IPS-11a (cell line): ENCODE results near the gene SLC49A3.
"Not testable (repeated sequence)": the region's sequence is repeated elsewhere in the genome, so short reads cannot be mapped to it uniquely, and the experiment has no call there.

Experiments
- H3K4me3 ChIP-seq: one replicate; pipeline ENCODE4 v1.5.1; 2013; ENCODE audit warnings: low read depth, low read length, control low read depth

Gene SLC49A3

DNA sequence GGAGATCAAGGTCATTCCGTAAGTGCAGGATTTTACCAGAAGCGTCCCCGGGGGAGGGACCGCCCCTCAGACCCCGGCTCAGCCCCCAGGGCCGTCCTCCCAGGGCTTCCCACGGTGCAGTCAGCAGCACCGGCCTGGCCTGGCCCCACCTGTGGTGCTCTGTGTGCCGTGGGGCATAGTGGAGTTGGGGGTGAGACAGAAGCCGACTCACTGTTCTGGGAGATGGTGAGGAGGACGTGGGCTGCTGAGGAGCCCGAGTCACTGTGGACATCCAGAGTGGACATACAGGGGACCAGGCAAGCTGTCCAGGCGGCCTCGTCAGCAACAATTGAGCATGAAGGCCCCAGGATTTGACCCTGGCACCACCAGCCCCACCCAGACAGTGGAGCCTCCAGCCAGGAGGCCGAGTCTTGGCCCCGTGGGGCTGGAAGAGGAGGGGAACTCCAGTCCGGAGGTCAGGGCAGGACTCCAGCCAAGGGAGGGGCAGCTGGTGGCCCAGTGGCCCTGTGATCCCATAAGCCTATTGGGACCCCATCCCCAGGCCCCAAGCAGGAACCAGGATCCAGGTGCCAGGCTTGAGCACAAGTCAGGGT, 34.0 kb downstream of the SLC49A3 start:
- H3K4me3 ChIP-seq = no peak overlapping the region

DNA sequence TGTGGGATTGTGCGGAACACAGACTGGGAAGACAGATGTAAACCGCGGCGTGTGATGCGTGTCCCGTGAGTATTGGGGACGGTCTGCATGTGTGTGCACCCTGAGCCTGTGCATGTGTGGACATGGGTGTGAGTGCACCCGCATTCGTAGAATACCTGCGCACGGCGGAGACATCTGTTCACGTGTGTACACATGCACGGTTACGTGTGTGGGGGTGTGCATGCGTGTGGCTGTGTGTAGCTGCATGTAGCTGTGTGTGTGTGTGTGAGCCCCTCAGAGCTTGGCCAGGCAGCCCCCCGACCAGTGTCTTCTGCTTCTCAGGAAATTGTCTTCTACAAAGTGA, 34.5 kb downstream of the SLC49A3 start:
- no peak overlapping the region for H3K4me3 ChIP-seq

DNA sequence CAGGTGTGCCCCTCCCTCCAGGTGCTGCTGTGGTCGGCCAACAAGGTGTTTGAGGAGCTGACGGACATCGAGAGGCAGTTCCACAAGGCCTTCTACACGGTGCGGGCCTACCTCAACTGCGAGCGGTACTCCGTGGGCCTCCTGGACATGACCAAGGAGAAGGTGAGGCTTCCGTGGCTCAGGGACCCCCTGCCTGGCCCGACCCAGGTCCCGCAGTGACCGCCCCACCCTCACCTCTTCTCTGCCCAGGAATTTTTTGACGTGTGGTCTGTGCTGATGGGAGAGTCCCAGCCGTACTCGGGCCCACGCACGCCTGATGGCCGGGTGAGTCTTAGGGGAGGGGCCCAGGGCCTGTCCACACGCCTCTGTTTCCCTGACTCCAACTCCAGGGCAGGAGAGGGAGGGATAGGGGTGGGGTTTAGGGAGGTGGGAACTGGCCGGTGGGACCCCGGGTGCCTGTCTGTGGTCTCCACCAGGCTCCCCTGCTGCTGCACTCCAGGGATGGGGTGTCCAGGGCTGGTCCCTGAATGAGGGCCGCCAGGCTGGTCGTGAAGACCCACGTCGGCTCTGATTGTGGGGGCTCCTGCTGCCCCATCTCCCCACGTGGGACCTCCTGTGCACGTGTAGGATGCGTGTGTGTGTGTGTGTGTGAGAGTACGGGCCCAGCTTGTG, 35.0 kb downstream of the SLC49A3 start:
- H3K4me3 ChIP-seq = no peak overlapping the region

DNA sequence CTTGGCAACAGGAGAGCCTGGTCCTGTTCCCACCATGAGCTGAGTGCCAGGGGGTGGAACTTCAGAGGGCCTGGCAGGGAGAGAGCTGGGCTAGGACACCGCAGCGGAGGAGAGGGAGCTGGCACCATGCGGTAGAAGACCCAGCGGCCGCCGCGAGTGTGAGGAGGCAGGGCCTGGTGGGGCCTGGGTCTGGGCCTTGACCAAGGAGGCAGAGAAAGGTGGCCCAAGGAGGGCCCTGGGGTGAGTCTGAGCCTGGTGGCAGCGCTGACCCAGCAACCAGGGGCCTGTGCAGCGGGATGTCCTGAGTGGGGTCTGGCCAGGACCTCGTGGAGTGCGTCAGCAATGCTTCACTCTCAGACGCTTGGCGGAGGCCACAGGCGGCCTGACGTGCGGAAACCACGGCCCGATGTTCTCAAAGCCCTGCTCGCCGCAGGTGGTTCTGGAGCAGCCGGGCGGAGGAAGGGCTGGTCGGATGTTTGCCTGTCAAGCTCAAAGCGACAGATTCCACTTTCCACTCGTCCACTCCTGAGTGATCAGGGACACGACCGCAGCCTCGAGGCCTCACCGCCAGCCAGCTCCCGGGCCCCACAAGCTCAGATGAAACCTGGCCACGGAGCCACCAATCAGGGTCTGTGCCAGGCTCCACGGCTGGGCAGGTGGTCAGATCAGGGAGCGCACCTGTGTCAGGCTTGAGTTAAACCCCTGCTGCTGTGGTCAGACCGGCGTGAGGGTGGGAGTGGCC, 35.7 kb downstream of the SLC49A3 start:
- H3K4me3 ChIP-seq = no peak overlapping the region

DNA sequence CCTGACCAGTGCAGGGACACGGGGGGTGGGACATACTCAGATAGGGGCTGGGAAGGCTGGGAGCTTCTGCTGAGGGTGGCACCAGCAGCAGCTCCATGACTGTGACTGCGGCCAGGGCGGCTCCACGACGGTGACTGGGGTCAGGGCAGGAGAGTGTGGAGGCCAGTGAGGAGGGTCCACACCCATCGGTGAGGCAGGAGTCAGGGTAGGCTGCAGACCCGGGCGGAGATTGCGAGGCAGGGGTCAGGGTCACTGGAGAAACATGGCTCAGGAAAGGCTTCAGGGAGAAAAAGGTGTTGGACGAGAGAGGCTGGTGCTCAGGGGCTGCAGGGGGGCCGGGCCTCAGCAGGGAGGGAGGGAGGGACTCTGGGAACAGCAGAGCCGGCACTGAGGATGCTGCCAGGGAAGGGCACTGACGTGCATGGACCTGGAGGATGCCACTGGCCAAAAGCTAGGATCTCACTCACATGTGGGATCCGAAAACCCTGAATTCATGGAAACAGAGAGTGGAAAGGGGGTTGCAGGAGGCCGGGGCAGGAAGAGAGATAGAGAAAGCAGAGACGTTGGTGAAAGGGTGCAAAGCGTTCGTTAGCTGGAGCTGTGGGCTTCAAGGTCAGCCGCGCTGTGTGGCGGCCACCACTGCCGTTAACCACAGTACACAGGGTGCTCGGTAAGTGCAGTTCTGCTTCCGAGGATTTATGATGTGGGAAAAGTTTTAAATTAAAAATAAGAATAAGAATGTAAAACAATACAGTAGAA, 36.9 kb downstream of the SLC49A3 start:
- H3K4me3 ChIP-seq = no peak overlapping the region

DNA sequence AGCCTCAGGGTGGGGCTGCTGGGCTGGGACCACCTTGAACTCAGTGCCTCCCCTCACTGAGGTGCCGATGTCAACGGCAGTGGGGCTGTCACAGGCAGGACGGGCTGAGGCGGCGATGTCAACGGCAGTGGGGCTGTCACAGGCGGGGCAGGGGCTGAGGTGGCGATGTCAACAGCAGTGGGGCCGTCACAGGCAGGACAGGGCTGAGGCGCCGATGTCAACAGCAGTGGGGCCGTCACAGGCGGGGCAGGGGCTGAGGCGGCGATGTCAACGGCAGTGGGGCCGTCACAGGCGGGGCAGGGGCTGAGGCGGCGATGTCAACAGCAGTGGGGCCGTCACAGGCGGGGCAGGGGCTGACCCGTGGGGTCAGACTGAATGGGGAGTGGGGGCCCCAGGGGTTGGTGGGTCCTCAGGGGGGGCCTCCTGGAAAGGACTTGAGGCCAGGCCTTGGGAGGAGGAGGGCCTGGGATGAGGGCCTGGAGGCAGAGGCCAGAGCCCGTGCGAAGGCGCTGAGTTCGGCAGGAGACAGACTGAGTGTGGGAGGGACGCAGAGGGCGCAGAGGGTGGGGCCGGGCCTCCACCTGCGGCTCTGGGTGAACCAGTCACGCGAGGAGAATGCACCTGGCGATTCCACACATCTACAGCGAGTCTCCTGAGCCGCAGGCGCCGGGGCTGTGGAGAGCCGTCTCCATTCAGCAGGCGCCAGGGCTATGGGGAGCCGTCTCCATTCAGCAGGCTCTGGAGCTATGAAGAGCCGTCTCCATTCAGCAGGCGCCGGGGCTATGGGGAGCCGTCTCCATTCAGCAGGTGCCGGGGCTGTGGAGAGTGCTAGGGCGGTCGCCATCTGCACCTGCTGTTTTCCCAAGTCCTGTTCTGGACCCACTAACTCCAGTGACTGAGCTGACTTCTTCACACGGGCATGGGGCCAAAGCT, 37.7 kb downstream of the SLC49A3 start:
- H3K4me3 ChIP-seq = no peak overlapping the region

DNA sequence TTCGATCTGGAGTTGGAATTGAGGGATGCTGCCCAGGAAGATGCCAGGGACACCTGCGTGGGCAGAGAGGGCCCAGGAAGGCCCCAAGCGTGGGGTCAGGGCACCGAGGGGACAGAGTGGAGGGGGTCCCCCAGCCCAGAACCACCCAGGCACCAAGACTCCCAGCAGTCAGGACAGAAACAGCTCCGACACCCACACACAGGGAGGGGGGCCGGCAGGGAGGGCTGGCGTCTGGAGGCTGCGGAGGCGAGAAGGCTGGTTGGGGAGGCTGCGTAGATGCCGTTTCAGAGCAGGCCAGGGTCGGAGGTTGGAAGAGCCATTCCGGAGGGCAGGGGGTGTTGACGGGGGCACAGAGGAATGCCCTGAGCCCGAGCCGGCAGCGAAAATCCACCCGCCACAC, 38.5 kb downstream of the SLC49A3 start:
- no peak overlapping the region for H3K4me3 ChIP-seq

DNA sequence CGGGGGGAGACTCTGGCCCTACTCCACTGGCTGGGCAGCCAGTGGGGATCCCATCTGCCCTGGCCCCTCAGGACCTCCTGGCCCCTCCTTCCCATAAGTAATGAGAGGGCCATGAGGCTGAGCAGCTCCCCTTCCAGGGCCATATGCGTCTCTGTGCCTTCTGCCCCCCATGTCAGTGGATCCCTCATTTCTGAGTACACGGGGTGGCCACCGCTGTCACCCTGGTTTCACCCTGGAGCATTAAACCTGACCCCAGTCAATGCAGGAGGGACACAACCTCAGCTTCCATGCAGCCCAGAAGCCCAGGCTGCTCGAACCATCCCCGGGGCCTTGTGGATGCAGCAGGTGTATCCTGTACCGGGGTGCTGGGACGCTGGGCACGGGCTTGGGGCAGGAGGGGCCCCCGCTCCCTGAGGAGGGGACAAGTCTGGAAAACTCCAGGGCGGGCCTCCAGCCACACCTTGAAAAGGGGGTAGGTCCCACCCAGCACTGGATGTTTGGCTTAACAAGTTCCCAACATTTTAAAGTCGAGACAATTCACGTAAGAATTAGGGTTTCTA, 39.1 kb downstream of the SLC49A3 start:
- no peak overlapping the region for H3K4me3 ChIP-seq

DNA sequence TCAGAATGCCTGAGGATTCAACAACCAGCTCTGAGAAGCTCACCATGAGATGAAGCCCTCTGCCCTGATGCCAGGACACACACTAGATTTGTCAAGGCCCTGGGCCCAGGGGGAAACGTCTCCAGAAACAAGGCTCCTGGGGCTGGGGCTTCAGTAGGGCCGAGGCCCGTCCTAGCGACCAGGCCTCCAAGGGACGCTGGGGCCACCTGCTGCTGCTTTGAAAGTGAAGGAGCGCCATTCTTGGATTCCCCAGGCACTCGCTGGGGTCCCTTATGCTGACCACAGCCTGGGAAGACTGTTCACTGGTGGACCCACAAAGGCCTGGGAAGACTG, 39.7 kb downstream of the SLC49A3 start:
- no peak overlapping the region for H3K4me3 ChIP-seq

DNA sequence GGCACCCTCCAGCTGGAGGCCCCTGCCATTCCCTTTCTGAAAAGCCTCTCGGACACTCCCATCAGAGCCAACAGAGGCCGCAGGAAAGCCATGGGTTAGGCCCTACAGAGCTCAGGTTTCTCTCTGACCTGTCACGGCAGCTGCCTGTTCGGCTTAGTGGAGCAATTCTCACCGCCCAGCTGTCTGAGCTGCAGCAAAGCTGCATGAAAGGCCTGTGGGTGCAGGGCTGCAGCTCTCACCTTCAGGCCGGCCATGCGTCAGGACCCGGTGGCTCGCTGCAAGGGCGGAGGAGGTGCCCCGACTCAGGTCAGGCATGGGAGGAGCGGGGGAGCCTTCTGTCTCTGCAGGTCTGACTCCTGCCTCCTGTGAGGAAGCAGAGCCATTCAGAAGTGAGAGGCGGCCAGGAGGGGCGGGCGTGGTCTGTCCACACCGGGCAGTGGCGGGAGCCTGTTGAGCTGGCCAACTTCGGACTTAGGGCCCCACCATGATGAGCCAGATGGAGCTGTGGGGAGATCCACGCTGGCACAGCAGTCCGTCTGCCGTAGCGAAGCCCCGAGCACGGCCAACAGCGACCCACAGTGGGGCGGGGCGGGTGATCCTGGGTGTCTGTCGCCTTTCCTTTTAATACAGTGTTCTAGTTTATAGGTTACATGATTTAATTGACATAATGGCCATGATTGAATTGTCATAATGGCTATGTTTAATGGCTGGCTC, 40.2 kb downstream of the SLC49A3 start:
- H3K4me3 ChIP-seq = no peak overlapping the region

DNA sequence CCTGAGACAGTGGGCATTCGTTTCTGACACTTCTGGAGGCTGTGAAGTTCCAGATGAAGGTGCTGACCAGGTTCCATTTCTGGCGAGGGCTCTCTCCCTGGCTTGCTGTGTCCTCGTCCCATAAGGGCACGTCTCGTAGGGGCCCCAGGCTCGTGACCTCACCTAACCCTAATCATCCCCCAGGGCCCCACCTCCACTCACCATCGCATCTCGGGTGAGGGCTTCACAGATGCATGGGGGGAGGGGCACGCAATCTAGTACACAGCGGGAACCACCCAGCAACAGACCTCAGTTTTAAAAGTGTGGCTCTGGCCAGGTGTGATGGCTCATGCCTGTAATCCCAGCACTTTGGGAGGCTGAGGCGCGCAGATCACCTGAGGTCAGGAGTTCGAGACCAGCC, 41.5 kb downstream of the SLC49A3 start:
- H3K4me3 ChIP-seq = no peak overlapping the region

DNA sequence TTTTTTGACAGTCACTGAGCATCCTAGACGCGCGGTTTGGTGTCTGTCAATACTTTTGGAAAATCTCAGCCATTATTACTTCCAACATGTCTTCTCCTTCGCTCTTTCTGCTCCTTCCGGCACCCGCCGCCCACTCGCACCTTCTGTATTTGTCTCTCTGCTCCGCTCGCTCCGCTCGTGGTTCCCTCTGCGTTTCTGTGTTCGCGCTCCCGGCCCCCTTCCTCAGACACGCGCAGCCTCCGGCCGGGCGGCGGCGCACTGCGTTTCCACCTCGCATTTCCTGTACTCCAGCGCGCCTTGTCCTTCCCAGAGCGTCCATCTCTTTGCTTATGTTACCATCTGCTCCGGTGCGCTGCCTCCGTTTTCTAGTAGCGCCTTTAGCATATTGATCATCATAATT, 42.5 kb downstream of the SLC49A3 start:
- H3K4me3 ChIP-seq = no peak overlapping the region

DNA sequence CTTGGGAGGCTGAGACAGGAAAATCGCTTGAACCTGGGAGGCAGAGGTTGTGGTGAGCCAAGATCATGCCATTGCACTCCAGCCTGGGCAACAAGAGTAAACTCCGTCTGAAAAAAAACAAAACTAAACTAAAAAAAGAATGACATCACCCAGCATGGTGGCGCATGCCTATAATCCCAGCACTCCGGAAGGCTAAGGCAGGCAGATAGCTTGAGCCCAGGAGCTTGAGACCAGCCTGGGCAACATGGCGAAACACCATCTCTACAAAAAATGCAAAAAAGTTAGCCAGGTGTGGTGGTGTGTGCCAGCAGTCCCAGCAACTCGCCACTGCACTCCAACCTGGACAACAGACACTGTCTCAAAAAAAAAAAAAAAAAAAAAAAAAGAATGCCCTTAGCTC, 46.6 kb downstream of the SLC49A3 start:
- H3K4me3 ChIP-seq = not testable (repeated sequence)

DNA sequence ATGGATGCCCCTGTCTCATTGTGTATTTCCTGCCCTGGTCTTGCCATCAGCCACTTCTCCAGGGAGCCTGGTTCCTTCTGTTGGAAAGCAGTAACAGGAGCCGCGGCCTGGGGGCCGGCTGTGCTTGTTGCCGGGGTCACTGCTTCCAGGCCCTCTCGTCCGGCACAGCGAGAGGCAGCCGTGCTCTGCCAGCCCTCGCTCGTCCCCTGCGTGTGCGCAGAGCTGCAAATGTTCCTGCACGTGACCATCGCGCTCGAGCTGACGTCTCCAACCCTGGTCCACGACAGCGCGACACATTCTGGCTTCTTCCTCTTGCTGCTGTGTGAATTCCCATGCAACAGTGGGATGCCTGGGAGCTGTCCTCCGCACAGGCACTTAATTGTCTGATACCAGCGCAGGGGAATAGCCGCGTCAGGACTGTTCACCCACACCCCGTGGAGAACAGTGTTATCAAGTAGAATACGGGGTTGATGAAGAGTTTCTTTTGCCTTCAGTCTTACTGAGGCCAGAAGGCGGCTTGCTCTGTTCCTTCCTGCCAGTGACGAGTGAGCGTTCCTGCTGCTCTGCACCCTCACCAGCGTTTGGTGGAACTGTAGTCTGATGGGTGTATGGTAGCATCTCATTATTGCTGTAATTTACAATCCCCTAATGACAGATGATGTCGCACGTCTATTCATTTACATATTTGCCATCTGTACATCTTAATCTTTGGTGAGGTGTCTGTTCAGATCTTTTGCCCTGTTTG, 51.2 kb downstream of the SLC49A3 start:
- no peak overlapping the region for H3K4me3 ChIP-seq

DNA sequence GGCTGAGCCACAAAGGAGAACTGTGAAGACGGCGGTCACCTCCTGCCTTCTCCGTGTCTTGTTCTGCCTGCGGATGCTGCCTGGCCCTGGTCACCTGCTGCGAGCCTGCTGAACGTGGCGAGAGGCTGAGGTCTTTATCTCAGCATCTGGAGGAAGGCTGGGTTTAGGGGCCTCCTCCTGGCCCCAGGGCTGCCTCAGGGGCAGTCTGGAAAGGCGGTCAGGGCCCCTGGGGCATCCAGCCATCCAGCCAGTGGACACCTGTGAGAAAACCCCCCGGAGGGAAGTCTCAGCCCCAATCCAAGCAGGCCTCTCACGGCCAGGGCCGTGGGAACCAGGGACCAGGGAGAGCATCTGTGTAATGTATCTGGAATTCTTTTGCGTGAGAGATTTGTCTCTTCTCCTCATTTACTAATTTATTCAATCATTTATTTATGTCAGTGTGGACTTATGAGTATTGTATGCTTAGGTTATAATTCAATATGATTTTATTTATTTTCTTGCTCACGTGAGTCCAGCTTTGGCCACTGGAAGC, 52.3 kb downstream of the SLC49A3 start:
- no peak overlapping the region for H3K4me3 ChIP-seq

DNA sequence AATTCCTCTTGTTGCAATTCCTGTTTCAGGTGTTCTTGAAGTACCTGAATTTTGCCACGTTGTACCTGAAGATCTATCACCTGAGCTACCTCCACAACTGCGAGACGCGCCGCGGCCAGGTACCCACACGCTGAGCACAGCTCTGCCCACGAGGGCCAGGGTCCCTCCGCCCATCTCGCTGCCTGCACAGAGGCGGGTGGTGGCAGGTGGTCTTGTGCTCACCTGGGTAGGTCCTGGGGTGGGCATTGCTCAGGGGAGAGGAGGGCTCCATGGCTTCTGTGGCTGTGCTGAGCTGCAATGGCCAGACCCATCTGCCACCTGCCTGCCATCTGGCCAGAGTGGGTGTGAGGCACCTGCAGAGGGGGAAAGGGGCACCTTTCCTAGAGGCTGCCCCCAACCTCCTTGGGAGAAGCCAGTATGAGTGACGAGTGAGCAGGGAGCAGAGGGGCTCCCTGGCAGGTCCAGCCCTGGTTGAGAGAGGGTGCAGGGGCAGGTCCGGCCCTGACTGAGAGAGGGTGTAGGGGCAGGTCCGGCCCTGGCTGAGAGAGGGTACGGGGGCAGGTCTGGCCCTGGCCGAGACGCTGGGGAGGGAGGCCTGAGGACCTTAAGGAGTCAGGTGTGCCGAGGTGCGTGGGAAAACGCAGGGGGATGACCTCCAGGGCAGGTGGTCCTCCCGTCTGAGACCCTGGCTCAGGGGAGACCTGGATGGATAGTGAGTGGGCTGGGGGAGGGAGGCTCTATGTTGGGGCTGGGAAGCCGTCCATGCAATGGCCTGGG, 52.9 kb downstream of the SLC49A3 start:
- no peak overlapping the region for H3K4me3 ChIP-seq

DNA sequence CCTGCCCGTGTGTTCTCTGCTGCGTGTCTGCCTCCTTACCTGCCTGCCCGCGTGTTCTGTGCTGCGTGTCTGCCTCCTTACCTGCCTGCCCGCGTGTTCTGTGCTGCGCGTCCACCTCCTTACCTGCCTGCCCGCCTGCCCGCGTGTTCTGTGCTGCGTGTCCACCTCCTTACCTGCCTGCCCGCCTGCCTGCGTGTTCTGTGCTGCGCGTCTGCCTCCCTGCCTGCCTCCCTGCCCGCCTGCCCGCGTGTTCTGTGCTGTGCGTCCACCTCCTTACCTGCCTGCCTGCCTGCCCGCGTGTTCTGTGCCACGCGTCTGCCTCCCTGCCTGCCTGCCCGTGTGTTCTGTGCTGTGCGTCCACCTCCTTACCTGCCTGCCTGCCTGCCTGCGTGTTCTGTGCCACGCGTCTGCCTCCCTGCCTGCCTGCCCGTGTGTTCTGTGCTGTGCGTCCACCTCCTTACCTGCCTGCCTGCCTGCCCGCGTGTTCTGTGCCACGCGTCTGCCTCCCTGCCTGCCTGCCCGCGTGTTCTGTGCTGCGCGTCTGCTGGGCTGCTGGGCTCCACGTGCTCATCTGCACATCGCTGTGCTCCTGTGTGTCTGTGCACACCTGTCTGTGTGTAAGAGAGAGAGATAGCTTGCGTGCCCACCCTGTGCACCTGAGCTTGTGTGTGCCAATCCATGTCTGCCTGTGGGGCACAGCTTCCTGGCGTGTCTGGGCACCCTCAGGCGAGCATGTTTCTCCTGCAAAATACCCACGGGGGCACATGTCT, 53.7 kb downstream of the SLC49A3 start:
- H3K4me3 ChIP-seq = not testable (repeated sequence)
